ENCODE data around the gene FLNA.

The FLNA gene

GRCh38 chrX:154413142-154413541 is 38.7 kb upstream of the FLNA start:
- TF ChIP-seq CTCF (IDR thresholded peaks at IDR 0.05; ENCODE audit: low read depth, low read length, missing control alignments) = no peak
- H3K4me3 ChIP-seq (replicated peaks; ENCODE audit: low read depth, low read length) = no peak overlapping the region
- no peak for DNase-seq (ENCODE audit: extremely low read depth, low read depth)

- no peak for DNase-seq (ENCODE audit: extremely low read depth, low read depth)
- no peak for TF ChIP-seq CTCF (IDR thresholded peaks at IDR 0.05; ENCODE audit: low read depth, low read length, missing control alignments)
- peak overlapping the region; percentile 53 for H3K4me3 ChIP-seq (replicated peaks; ENCODE audit: low read depth, low read length)
Measured at GRCh38 chrX:154412468-154412867, 38.0 kb upstream of the FLNA start.

GRCh38 chrX:154411981-154412340 is 37.5 kb upstream of the FLNA start:
- TF ChIP-seq CTCF (IDR thresholded peaks at IDR 0.05; ENCODE audit: low read depth, low read length, missing control alignments) = no peak

GRCh38 chrX:154409222-154409871 is 34.9 kb upstream of the FLNA start, which contains the start of gene DNASE1L1:
Gene DNASE1L1, minus strand, starts transcription at chrX:154409254. Its CDS starts 3,686 bp downstream, at chrX:154405568.
- peak within 1 kb of the TSS; percentile 38 for H3K4me3 ChIP-seq (replicated peaks; ENCODE audit: low read depth, low read length)
- TF ChIP-seq CTCF (IDR thresholded peaks at IDR 0.05; ENCODE audit: low read depth, low read length, missing control alignments) = no peak
- DNase-seq (ENCODE audit: extremely low read depth, low read depth) = no peak

More at GRCh38 chrX:154411981-154412340, 37.5 kb upstream of the FLNA start:
- H3K4me3 ChIP-seq (replicated peaks; ENCODE audit: low read depth, low read length) = peak overlapping the region; percentile 53
- no peak for DNase-seq (ENCODE audit: extremely low read depth, low read depth)

- DNase-seq (ENCODE audit: extremely low read depth, low read depth) = no peak
- no peak for TF ChIP-seq CTCF (IDR thresholded peaks at IDR 0.05; ENCODE audit: low read depth, low read length, missing control alignments)
- peak overlapping the region; percentile 38 for H3K4me3 ChIP-seq (replicated peaks; ENCODE audit: low read depth, low read length)
Measured at GRCh38 chrX:154408659-154409221, 34.3 kb upstream of the FLNA start.

GRCh38 chrX:154404625-154405192 is 30.3 kb upstream of the FLNA start:
- no peak for DNase-seq (ENCODE audit: extremely low read depth, low read depth)
- H3K4me3 ChIP-seq (replicated peaks; ENCODE audit: low read depth, low read length) = no peak overlapping the region
- no peak for TF ChIP-seq CTCF (IDR thresholded peaks at IDR 0.05; ENCODE audit: low read depth, low read length, missing control alignments)
